IMR-90 (cell line): ENCODE measurements around the gene EFEMP1. TPM values are rescaled to one million over a fixed set of nuclear protein-coding genes. Genes with fewer than 3 reads are reported as not detected.

Experiments
- ATAC-seq: fragments of 200-7000 bp; cut with Tn5 transposase; 2 replicates; pipeline ENCODE4 v1.9.1; 2020; ENCODE audit warnings: low read depth, mild to moderate bottlenecking, moderate library complexity
- BruUV-seq: library from RNA; stranded (reverse); fragments of 400-500 nt; replicated peaks from 2 replicates; lab custom pipeline; 2021; lab: Mats Ljungman, UMichigan
- CTCF ChIA-PET: fragments of 300-600 bp; formaldehyde crosslinking; extraction: SDS; loops from one replicate; lab custom pipeline; 2021; ENCODE audit warnings: antibody characterized with exemption; lab: Yijun Ruan, JAX
- POLR2A ChIA-PET: fragments of 300-600 bp; sonication (Branson Sonifier 250); formaldehyde crosslinking; loops from one replicate; lab custom pipeline; 2022; ENCODE audit warnings: antibody characterized with exemption; ENCODE audit not compliant: unreplicated experiment; lab: Charles Lee
- DNase-seq: peaks from one replicate; pipeline ENCODE4 v3.0.0; 2013
- H2AFZ ChIP-seq: replicated peaks from 2 replicates; pipeline ENCODE3; 2013; ENCODE audit warnings: low read length, mild to moderate bottlenecking; ENCODE audit not compliant: poor library complexity
- H2AK5ac ChIP-seq: 2 replicates; pipeline ENCODE4 v1.6.1; 2013; ENCODE audit warnings: low read depth, low read length, inconsistent platforms
- H2AK9ac ChIP-seq: replicated peaks from 2 replicates; pipeline ENCODE3; 2013; ENCODE audit warnings: mild to moderate bottlenecking, low read depth, low read length, moderate library complexity; ENCODE audit not compliant: poor library complexity
- H2BK120ac ChIP-seq: 2 replicates; pipeline ENCODE4 v1.6.1; 2013; ENCODE audit warnings: low read depth, low read length, inconsistent platforms
- H2BK15ac ChIP-seq: 3 replicates; pipeline ENCODE4 v1.6.1; 2013; ENCODE audit warnings: low read depth, low read length, inconsistent platforms
- H2BK20ac ChIP-seq: 2 replicates; pipeline ENCODE4 v1.6.1; 2013; ENCODE audit warnings: low read depth, mild to moderate bottlenecking, inconsistent platforms, low read length, moderate library complexity
- H2BK5ac ChIP-seq: 2 replicates; pipeline ENCODE4 v1.6.1; 2013; ENCODE audit warnings: mild to moderate bottlenecking, low read depth, low read length, inconsistent platforms; ENCODE audit not compliant: poor library complexity, severe bottlenecking
- H3K14ac ChIP-seq: replicated peaks from 2 replicates; pipeline ENCODE4 v1.6.1; 2013; ENCODE audit warnings: low read depth, low read length, inconsistent platforms
- H3K18ac ChIP-seq: 2 replicates; pipeline ENCODE4 v1.6.1; 2013; ENCODE audit warnings: low read depth, low read length, control low read depth
- H3K23ac ChIP-seq: 2 replicates; pipeline ENCODE4 v1.6.1; 2013; ENCODE audit warnings: low read depth, low read length, inconsistent platforms
- H3K27ac ChIP-seq: 2 replicates; pipeline ENCODE4 v1.5.1; 2013; ENCODE audit warnings: mild to moderate bottlenecking, control low read depth, low read length; ENCODE audit not compliant: insufficient read depth
- H3K27me3 ChIP-seq: 2 replicates; pipeline ENCODE4 v1.6.1; 2013; ENCODE audit warnings: low read length; ENCODE audit not compliant: control insufficient read depth, insufficient read depth
- H3K36me3 ChIP-seq: 2 replicates; pipeline ENCODE4 v1.6.1; 2013; ENCODE audit warnings: low read length, mixed read lengths; ENCODE audit not compliant: control insufficient read depth, insufficient read depth
- H3K4ac ChIP-seq: 2 replicates; pipeline ENCODE4 v1.6.1; 2013; ENCODE audit warnings: low read depth, low read length, inconsistent platforms
- H3K4me1 ChIP-seq: 2 replicates; pipeline ENCODE4 v1.6.1; 2013; ENCODE audit warnings: low read length, mixed read lengths; ENCODE audit not compliant: control insufficient read depth, insufficient read depth
- H3K4me2 ChIP-seq: 2 replicates; pipeline ENCODE4 v1.6.1; 2013; ENCODE audit warnings: low read depth, mild to moderate bottlenecking, control low read depth, low read length, moderate library complexity
- H3K4me3 ChIP-seq: 2 replicates; pipeline ENCODE4 v1.5.1; 2013; ENCODE audit warnings: low read depth, mild to moderate bottlenecking, control low read depth, low read length, moderate library complexity; ENCODE audit not compliant: insufficient read depth
- H3K56ac ChIP-seq: 2 replicates; pipeline ENCODE4 v1.6.1; 2013; ENCODE audit warnings: low read length, inconsistent platforms; ENCODE audit not compliant: insufficient read depth; ENCODE audit errors: extremely low read depth
- H3K79me1 ChIP-seq, 2 experiments: 2 replicates each; pipeline ENCODE4 v1.6.1; 2013; ENCODE audit warnings: low read length in 2 of 2, inconsistent platforms in 1 of 2, low read depth in 1 of 2
- H3K9ac ChIP-seq: 2 replicates; pipeline ENCODE4 v1.6.1; 2013; ENCODE audit warnings: low read depth, low read length, control low read depth
- H3K9me1 ChIP-seq: 2 replicates; pipeline ENCODE4 v1.6.1; 2013; ENCODE audit warnings: low read length, inconsistent platforms; ENCODE audit not compliant: insufficient read depth
- H3K9me3 ChIP-seq: 2 replicates; pipeline ENCODE4 v1.6.1; 2013; ENCODE audit warnings: low read length; ENCODE audit not compliant: control insufficient read depth, insufficient read depth
- H4K20me1 ChIP-seq: 2 replicates; pipeline ENCODE4 v1.6.1; 2013; ENCODE audit warnings: low read length, inconsistent platforms; ENCODE audit not compliant: insufficient read depth
- H4K5ac ChIP-seq: 2 replicates; pipeline ENCODE4 v1.6.1; 2013; ENCODE audit warnings: mild to moderate bottlenecking, low read depth, low read length, control low read depth
- H4K8ac ChIP-seq, 2 experiments: 2 replicates each; pipeline ENCODE4 v1.6.1; 2013; ENCODE audit warnings: low read depth in 2 of 2, low read length in 2 of 2, control low read depth in 1 of 2, inconsistent platforms in 1 of 2
- H4K91ac ChIP-seq: 2 replicates; pipeline ENCODE4 v1.6.1; 2013; ENCODE audit warnings: low read depth, low read length, inconsistent platforms; ENCODE audit not compliant: insufficient read depth
- CHD1 ChIP-seq: IDR thresholded peaks from 2 replicates; pipeline ENCODE4 v1.6.1; 2012; ENCODE audit warnings: low read depth, low read length, improper control_type of control experiment
- CTCF ChIP-seq: conservative IDR thresholded peaks from 2 replicates; pipeline ENCODE4 v1.5.1; 2012; ENCODE audit warnings: mild to moderate bottlenecking, low read depth, low read length, improper control_type of control experiment
- ELK1 ChIP-seq: fragments of 150-350 bp; IDR thresholded peaks from 2 replicates; pipeline ENCODE4 v1.6.1; 2016; ENCODE audit warnings: low read depth, mild to moderate bottlenecking, low read length, moderate library complexity, borderline replicate concordance
- WGBS, 2 experiments: methylation state at CpG; one replicate each; pipeline versions ENCODE4 v1.1.5 to v1.1.7; 2013; ENCODE audit warnings: missing lambda C conversion rate in 2 of 2; ENCODE audit not compliant: insufficient read length in 1 of 2; ENCODE audit errors: extremely low coverage in 2 of 2; 5-methylcytosine and 5-hydroxymethylcytosine counted together
- dilution Hi-C: fragments of 300-500 bp; cut with HindIII; formaldehyde crosslinking; loops from one replicate; pipeline ENCODE4 v1.14.3; 2018; ENCODE audit warnings: low sequenced_read_pairs; ENCODE audit not compliant: unreplicated experiment
- in situ Hi-C: fragments of 300-500 bp; cut with MboI; formaldehyde crosslinking; loops from 3 replicates; pipeline ENCODE4 v1.14.3; 2019; ENCODE audit warnings: low sequenced_read_pairs, inconsistent platforms, mixed read lengths
- intact Hi-C: fragments of 100-400 bp; cut with micrococcal nuclease; formaldehyde crosslinking; loops from 2 replicates; pipeline ENCODE4 v1.10.0; 2022
- polyA plus RNA-seq, 3 experiments: library from polyadenylated mRNA; depleted of rRNA; stranded (reverse); fragments of >200 nt; gene quantifications; 2 replicates each; pipeline ENCODE4 v1.2.3, GENCODE V29; 2012; ENCODE audit warnings: low replicate concordance in 1 of 3
- total RNA-seq: library from RNA; depleted of rRNA; stranded (reverse); fragments of >200 nt; gene quantifications from 2 replicates; pipeline ENCODE4 v1.2.3, GENCODE V29; 2012
- TF ChIP-seq, protein P1 (sequence below): fragments of 150-350 bp; IDR thresholded peaks from 2 replicates; pipeline ENCODE4 v1.6.1; 2017; ENCODE audit warnings: mild to moderate bottlenecking, antibody characterized with exemption, low read length, low read depth

EFEMP1 gene
- total and polyA plus RNA-seq, 2 of the 4 experiments (the other 2 are of a cell fraction), result 214 to 219 TPM

GRCh38 chr2:55860832-55861231 lies 62.8 kb downstream of the EFEMP1 start:
- Histone ChIP-seq H2BK15ac (peak overlapping the region; percentile 72; the same call in 1 of the 3 replicates), H3K36me3 (0 out of 2 replicates have a peak, but pooled peaks cover 1% of the 10 kb centered on the region), H3K4me1 (peaks cover 18% of the 10 kb centered on the region), H4K5ac (peak overlapping the region; percentile 80; the same call in 1 of the 2 replicates), H2BK5ac (peak overlapping the region; percentile 99), H3K4me3 (no peak overlapping the region), H3K23ac (peak overlapping the region; percentile 55; the same call in 1 of the 2 replicates), H3K27me3 (no peaks in the 10 kb centered on the region), H4K8ac (peak overlapping the region; percentile 49 to 94; a peak in 3 of 4 replicates), H3K27ac (peak overlapping the region; percentile 100; the same call in 1 of the 2 replicates), H3K14ac (peak overlapping the region; percentile 38), H4K91ac (peak overlapping the region; percentile 35), H2AK5ac (0 out of 2 replicates have a peak overlapping the region, but pooled peaks have one; percentile 40), H3K9me1 (peaks cover 15% of the 10 kb centered on the region), H4K20me1 (no peaks in the 10 kb centered on the region), H3K9ac (no peak overlapping the region), H3K9me3 (no peaks in the 10 kb centered on the region), H3K4me2 (no peak overlapping the region), H2AFZ (no peak overlapping the region), H3K79me1 (peaks cover 0 to 8% of the 10 kb centered on the region in 2 experiments; a peak in 1 of 4 replicates), H3K4ac (peak overlapping the region; percentile 37; the same call in 1 of the 2 replicates), H2BK20ac (peak overlapping the region; percentile 57; the same call in 1 of the 2 replicates), H2BK120ac (peak overlapping the region; percentile 66), H3K18ac (peak overlapping the region; percentile 87; the same call in 1 of the 2 replicates), H3K56ac (no peak overlapping the region), H2AK9ac (no peak overlapping the region)
- DNase-seq, result no peak
- in situ Hi-C loops, result no loop called here
- ChIA-PET CTCF (interaction anchor here (1.1 kb wide), 1 partner anchor 153 kb away, joined by 4 read pairs; no protein-coding TSS in a partner anchor), POLR2A (interaction anchor here (1.1 kb wide), 1 partner anchor 20 kb away, joined by 4 read pairs; no protein-coding TSS in a partner anchor)
- no CpG with 5 or more reads among the region's 2 CpGs for WGBS, 2 experiments
- intact Hi-C loops, result loop anchor here (10.0 kb wide), 1 partner anchor 146 kb away; no protein-coding TSS in a partner anchor
- TF ChIP-seq CTCF, result no peak
- TF ChIP-seq CHD1, result no peak
- TF ChIP-seq, protein P1, sequence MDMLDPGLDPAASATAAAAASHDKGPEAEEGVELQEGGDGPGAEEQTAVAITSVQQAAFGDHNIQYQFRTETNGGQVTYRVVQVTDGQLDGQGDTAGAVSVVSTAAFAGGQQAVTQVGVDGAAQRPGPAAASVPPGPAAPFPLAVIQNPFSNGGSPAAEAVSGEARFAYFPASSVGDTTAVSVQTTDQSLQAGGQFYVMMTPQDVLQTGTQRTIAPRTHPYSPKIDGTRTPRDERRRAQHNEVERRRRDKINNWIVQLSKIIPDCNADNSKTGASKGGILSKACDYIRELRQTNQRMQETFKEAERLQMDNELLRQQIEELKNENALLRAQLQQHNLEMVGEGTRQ, result no peak
- no peak for TF ChIP-seq ELK1
- BruUV-seq, result no TSS peak
- ATAC-seq, result no peak
- dilution Hi-C loops, result no loop called here
